ENCODE data around the gene RSPO1. TPM values are rescaled to one million over a fixed set of nuclear protein-coding genes. Genes with fewer than 3 reads are reported as not detected.

The RSPO1 gene
- total RNA-seq, 2 donors from 2014 or later = 0.52 to 0.78 TPM

DNA sequence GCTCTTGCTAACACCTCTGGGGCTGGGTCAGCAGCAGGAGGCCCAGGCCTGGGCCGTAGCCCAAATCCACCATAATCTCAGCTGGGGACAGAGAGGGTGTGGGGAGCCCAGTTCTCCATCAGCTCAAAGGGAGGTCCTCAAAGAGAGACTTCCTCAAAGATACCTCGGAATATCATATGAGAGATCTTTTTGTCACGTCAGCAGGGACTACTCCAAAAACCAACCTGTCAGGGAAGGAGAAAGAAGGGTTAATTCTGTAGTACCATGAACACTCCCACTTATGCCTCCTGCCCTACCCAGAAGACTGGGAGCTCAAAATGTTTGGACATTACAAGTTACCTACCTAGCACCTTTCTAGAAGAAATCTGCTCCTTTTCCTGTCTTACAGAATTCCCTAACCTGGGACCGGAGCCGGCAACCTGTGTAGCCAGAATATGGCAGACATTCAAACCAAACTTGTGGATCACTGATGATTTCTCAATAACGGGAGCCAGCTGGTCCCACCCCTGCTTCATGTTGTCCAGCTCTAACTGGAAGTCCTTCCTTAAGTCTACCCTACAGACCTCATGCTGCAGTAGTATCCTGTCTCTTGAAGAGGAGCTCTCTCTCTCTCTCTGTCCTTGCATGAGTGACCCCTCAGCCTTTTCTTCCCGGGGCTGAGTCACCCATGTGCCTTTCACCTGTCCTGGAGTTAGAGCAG lies 4.8 kb downstream of the RSPO1 start:
- no peak for ATAC-seq
- DNase-seq = no peak
- intact Hi-C loops (cut with DNase I, micrococcal nuclease) = no loop called here

DNA sequence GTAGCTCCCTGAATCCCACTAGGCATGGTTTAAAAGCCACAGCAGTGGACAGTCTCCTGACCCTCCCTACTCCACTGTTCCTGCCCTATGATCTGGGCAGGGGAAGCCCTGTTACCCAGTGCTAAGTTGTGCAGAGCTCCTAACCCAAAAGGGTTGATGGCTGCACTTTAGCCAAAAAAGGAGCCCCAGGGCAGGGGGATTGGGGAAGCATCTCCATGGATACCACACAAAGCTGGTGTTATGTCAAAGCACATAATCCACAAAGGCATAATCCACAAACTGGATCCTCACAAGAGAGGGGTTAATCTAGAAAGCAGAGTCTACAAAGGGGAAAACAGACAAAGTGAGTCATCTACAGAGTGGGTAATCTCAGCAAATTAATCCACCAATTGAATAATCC lies 5.7 kb downstream of the RSPO1 start:
- ATAC-seq = no peak
- intact Hi-C loops (cut with DNase I, micrococcal nuclease) = no loop called here

GRCh38 chr1:37628026-37628556 lies 6.6 kb downstream of the RSPO1 start:
- DNase-seq (no peak), ATAC-seq (no peak)
- intact Hi-C loops (cut with DNase I, micrococcal nuclease) = no loop called here

More for the DNA sequence above, 5.7 kb downstream of the RSPO1 start:
- no peak for DNase-seq

DNA sequence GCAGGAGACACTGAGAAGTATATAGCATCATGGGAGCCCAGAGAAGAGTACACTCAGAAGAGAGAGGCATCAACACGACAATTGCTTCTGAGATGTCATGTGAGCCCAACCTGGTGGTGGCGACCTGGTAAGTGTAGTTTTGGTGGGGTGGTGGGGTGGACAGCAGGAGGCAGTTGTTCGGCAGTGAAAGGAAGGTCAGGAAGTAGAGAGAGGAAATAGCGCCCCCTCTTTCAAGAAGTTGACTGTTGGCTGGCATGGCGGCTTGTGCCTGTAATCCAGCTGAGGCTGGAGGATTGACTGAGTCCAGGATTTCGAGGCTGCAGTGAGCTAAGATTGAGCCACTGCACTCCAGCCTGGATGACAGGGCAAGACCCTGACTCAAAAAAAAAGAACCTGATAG lies 12.6 kb downstream of the RSPO1 start:
- intact Hi-C loops (cut with DNase I, micrococcal nuclease) = no loop called here
- ATAC-seq (no peak), DNase-seq (no peak)

- intact Hi-C loops (cut with DNase I, micrococcal nuclease) = no loop called here
- ATAC-seq (no peak), DNase-seq (no peak)
These were observed 13.3 kb downstream of the RSPO1 start for GRCh38 chr1:37621326-37621870.

- intact Hi-C loops (cut with DNase I, micrococcal nuclease) = no loop called here
- no peak for ATAC-seq
- DNase-seq = no peak
These were observed 14.0 kb downstream of the RSPO1 start for GRCh38 chr1:37620707-37621106.

DNA sequence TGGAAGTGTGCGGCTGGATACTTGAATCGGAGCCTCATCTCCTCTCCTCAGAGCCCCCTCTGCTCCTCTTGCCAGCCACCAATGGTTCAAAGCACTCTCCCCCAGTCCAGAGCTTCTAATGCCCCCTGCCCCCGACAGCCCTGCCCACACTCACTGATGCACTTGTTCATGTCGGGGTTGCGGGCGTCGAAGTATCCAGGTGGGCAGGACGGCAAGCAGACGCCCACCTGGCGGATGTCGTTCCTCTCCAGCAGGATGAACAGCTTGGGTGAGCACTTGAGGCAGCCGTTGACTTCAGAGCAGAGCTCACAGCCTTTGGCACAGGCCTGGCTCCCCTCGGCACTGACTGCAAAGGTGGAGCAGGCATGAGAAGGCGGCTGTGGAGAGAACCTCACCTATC lies 18.4 kb downstream of the RSPO1 start:
- no peak for DNase-seq
- intact Hi-C loops (cut with DNase I, micrococcal nuclease) = no loop called here
- ATAC-seq = no peak

GRCh38 chr1:37614105-37614504 lies 20.6 kb downstream of the RSPO1 start:
- ATAC-seq (no peak), DNase-seq (no peak)
- intact Hi-C loops (cut with DNase I, micrococcal nuclease) = no loop called here

GRCh38 chr1:37612186-37612585 lies 22.5 kb downstream of the RSPO1 start:
- intact Hi-C loops (cut with DNase I, micrococcal nuclease) = no loop called here
- DNase-seq = no peak
- no peak for ATAC-seq

GRCh38 chr1:37609994-37610393 lies 24.7 kb downstream of the RSPO1 start:
- intact Hi-C loops (cut with DNase I, micrococcal nuclease) = no loop called here
- DNase-seq (no peak), ATAC-seq (no peak)

- intact Hi-C loops (cut with DNase I, micrococcal nuclease) = no loop called here
- DNase-seq = no peak
- ATAC-seq = no peak
These were observed 25.7 kb downstream of the RSPO1 start for GRCh38 chr1:37609002-37609401.

DNA sequence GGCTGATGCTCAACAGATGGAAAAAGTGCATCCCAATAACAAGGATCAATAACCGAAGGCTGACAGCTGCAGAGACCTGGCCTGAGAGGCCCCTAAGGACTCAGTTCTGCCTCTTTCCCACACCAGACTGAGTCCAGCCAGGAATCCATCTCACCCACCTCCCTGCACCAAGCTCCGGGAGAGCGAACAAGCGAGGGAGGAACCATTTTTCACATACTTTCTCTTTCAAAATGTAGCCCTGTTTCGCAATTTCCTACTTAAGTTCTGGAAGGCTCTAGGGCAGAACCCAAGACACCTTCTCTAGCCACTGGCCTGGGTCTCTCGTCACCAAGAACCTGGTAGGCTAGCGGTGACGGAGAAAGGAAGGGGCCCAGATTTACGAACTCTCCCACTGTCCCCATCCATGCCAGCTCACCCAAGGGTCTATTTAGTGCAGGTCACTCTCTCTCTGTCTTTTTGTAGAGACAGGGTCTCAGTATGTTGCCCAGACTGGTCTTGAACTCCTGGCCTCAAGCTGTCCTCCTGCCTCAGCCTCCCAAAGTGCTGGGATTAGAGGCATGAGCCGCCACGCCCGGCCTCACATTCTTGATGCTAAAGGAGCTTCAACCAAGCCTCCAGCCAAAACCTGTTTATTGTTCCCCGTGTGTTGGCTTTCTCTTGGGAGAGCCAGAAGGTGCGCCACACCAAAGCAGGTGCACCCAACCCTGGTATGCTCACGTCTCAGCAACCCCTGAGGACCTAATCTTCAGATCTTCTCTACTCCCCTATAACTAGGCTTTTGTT lies 28.0 kb downstream of the RSPO1 start:
- DNase-seq (no peak), ATAC-seq (no peak)
- intact Hi-C loops (cut with DNase I, micrococcal nuclease) = no loop called here

DNA sequence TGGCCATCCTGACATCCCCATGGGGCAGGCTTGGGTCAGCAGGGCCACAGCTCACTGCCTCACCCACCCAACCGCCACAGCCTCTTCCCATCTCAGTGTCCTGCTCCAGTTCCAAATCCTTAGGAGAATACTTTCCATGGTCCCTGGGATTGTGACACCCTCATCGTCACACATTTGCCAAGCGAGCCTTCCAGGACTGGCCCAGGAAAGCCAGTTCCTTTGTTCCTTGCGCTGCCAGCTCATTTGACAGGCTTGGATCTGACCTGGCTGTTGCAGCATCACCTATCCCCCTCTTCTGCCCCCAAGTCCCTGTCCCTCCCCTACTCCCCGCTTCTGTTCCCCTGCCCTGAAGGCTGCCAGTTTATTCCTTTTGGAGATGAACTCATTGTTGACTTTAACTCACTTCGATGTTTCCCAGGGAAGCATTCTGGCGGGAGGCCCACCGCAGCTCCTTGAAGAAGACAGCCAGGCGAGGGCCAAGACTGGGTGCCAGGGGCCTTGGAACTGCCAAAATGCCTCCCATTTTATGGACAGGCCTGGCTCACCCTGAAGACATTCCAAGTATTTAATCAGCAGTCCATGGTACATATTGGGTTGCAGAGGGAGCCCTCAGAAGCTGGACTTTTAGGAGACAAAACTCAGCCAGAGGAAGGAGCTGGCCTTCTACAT lies 28.8 kb downstream of the RSPO1 start:
- DNase-seq = peak in 1 of 2 donors; percentile 16
- ATAC-seq = no peak
- intact Hi-C loops (cut with DNase I, micrococcal nuclease) = no loop called here

DNA sequence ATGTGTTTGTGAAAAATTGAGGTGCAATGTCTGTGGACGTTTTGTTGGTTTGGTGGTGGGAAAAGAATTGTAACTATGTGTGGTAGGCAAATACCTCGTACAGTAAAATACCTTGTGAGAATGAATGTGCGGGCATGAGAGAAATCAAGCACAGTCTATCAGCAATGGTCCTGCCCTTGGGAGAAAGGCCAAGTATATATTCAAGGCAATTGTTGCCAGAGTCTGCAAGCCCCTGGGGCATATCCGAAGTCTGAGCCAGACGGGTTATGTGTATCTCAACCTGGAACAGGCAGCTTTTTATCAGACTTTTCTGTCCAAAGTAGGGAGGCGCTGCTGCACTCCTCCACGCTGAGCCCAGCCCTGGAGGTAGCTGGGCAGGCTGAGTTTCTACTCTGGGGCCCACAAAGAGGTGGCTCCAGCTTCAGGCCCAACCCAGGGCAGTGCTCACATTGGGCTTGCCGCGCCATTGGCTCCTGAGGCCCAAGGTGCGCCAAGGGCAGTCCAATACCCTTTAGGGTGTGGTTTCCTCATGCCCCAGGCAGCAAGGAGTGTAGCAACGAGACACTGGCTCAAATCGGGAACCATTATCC lies 29.5 kb downstream of the RSPO1 start:
- intact Hi-C loops (cut with DNase I, micrococcal nuclease) = no loop called here
- DNase-seq = no peak
- ATAC-seq = no peak

- ATAC-seq = peak; percentile 58
- intact Hi-C loops (cut with DNase I, micrococcal nuclease) = loop anchor here in 1 of 2 donors (5.0 kb wide), 1 partner anchor 69 kb away; no protein-coding TSS in a partner anchor
- DNase-seq = peak in 1 of 2 donors; percentile 24
These were observed 31.7 kb downstream of the RSPO1 start for GRCh38 chr1:37602750-37603694.

DNA sequence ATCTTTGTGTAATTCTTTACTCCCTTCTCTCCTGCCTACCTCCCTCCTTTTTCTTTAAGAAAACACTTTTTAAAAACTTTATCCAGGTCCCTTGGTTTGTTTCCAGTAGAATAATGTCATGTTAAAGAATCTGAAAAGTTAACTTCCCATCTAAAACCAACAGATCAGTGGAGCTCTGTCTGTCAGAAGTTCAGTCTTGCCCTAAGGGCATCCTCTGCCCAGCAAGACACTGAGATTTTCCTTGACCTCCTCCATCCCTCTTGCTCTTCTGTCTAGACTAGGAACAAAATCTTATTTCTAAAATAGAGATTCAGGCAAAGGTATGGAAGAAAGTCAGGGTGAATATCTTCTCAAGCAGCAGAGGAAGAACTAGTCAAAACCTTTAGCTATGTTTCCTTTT lies 33.3 kb downstream of the RSPO1 start:
- no peak for DNase-seq
- intact Hi-C loops (cut with DNase I, micrococcal nuclease) = loop anchor here in 1 of 2 donors (5.0 kb wide), 1 partner anchor 71 kb away; no protein-coding TSS in a partner anchor
- ATAC-seq = no peak

DNA sequence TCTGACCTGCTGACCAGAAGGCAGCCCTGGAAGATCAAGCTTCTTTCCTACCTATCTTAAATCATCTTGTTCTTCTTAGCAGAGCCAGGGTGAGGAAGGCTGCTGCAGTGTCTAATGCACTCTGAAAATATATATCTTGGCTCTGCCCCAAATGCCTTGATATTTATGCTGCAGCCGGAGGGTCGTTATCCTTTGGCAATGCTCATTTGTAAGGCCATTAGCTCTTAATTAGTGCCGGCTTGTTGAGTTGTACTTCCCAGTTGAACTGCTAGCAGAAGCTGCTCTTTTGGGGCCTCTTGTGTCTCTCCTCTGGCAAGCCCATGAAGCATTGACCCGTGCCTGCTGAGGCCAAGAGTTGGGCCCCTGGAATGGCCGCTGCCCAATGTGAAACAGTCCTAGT lies 34.8 kb downstream of the RSPO1 start:
- DNase-seq (no peak), ATAC-seq (no peak)
- intact Hi-C loops (cut with DNase I, micrococcal nuclease) = loop anchor here in 1 of 2 donors (5.0 kb wide), 2 partner anchors 72 to 82 kb away; no protein-coding TSS in a partner anchor

GRCh38 chr1:37596182-37596667 lies 38.5 kb downstream of the RSPO1 start:
- ATAC-seq (no peak), DNase-seq (no peak)
- intact Hi-C loops (cut with DNase I, micrococcal nuclease) = loop anchor here in 1 of 2 donors (5.0 kb wide), 1 partner anchor 86 kb away; no protein-coding TSS in a partner anchor
